IMR-90 (cell line): ENCODE data around the gene CA7. TPM values are rescaled to one million over a fixed set of nuclear protein-coding genes. Genes with fewer than 3 reads are reported as not detected.

Experiments used
- ATAC-seq: fragments of 200-7000 bp; cut with Tn5 transposase; 2 replicates; pipeline ENCODE4 v1.9.1; 2020; ENCODE audit warnings: low read depth, mild to moderate bottlenecking, moderate library complexity
- BruUV-seq: library from RNA; stranded (reverse); fragments of 400-500 nt; replicated peaks from 2 replicates; lab custom pipeline; 2021; lab: Mats Ljungman, UMichigan
- CTCF ChIA-PET: fragments of 300-600 bp; formaldehyde crosslinking; extraction: SDS; loops from one replicate; lab custom pipeline; 2021; ENCODE audit warnings: antibody characterized with exemption; lab: Yijun Ruan, JAX
- POLR2A ChIA-PET: fragments of 300-600 bp; sonication (Branson Sonifier 250); formaldehyde crosslinking; loops from one replicate; lab custom pipeline; 2022; ENCODE audit warnings: antibody characterized with exemption; ENCODE audit not compliant: unreplicated experiment; lab: Charles Lee
- DNase-seq: peaks from one replicate; pipeline ENCODE4 v3.0.0; 2013
- H2AFZ ChIP-seq: replicated peaks from 2 replicates; pipeline ENCODE3; 2013; ENCODE audit warnings: low read length, mild to moderate bottlenecking; ENCODE audit not compliant: poor library complexity
- H2AK5ac ChIP-seq: 2 replicates; pipeline ENCODE4 v1.6.1; 2013; ENCODE audit warnings: low read depth, low read length, inconsistent platforms
- H2AK9ac ChIP-seq: replicated peaks from 2 replicates; pipeline ENCODE3; 2013; ENCODE audit warnings: mild to moderate bottlenecking, low read depth, low read length, moderate library complexity; ENCODE audit not compliant: poor library complexity
- H2BK120ac ChIP-seq: 2 replicates; pipeline ENCODE4 v1.6.1; 2013; ENCODE audit warnings: low read depth, low read length, inconsistent platforms
- H2BK15ac ChIP-seq: 3 replicates; pipeline ENCODE4 v1.6.1; 2013; ENCODE audit warnings: low read depth, low read length, inconsistent platforms
- H2BK20ac ChIP-seq: 2 replicates; pipeline ENCODE4 v1.6.1; 2013; ENCODE audit warnings: low read depth, mild to moderate bottlenecking, inconsistent platforms, low read length, moderate library complexity
- H2BK5ac ChIP-seq: 2 replicates; pipeline ENCODE4 v1.6.1; 2013; ENCODE audit warnings: mild to moderate bottlenecking, low read depth, low read length, inconsistent platforms; ENCODE audit not compliant: poor library complexity, severe bottlenecking
- H3K14ac ChIP-seq: replicated peaks from 2 replicates; pipeline ENCODE4 v1.6.1; 2013; ENCODE audit warnings: low read depth, low read length, inconsistent platforms
- H3K18ac ChIP-seq: 2 replicates; pipeline ENCODE4 v1.6.1; 2013; ENCODE audit warnings: low read depth, low read length, control low read depth
- H3K23ac ChIP-seq: 2 replicates; pipeline ENCODE4 v1.6.1; 2013; ENCODE audit warnings: low read depth, low read length, inconsistent platforms
- H3K27ac ChIP-seq: 2 replicates; pipeline ENCODE4 v1.5.1; 2013; ENCODE audit warnings: mild to moderate bottlenecking, control low read depth, low read length; ENCODE audit not compliant: insufficient read depth
- H3K27me3 ChIP-seq: 2 replicates; pipeline ENCODE4 v1.6.1; 2013; ENCODE audit warnings: low read length; ENCODE audit not compliant: control insufficient read depth, insufficient read depth
- H3K36me3 ChIP-seq: 2 replicates; pipeline ENCODE4 v1.6.1; 2013; ENCODE audit warnings: low read length, mixed read lengths; ENCODE audit not compliant: control insufficient read depth, insufficient read depth
- H3K4ac ChIP-seq: 2 replicates; pipeline ENCODE4 v1.6.1; 2013; ENCODE audit warnings: low read depth, low read length, inconsistent platforms
- H3K4me1 ChIP-seq: 2 replicates; pipeline ENCODE4 v1.6.1; 2013; ENCODE audit warnings: low read length, mixed read lengths; ENCODE audit not compliant: control insufficient read depth, insufficient read depth
- H3K4me2 ChIP-seq: 2 replicates; pipeline ENCODE4 v1.6.1; 2013; ENCODE audit warnings: low read depth, mild to moderate bottlenecking, control low read depth, low read length, moderate library complexity
- H3K4me3 ChIP-seq: 2 replicates; pipeline ENCODE4 v1.5.1; 2013; ENCODE audit warnings: low read depth, mild to moderate bottlenecking, control low read depth, low read length, moderate library complexity; ENCODE audit not compliant: insufficient read depth
- H3K56ac ChIP-seq: 2 replicates; pipeline ENCODE4 v1.6.1; 2013; ENCODE audit warnings: low read length, inconsistent platforms; ENCODE audit not compliant: insufficient read depth; ENCODE audit errors: extremely low read depth
- H3K79me1 ChIP-seq, 2 experiments: 2 replicates each; pipeline ENCODE4 v1.6.1; 2013; ENCODE audit warnings: low read length in 2 of 2, inconsistent platforms in 1 of 2, low read depth in 1 of 2
- H3K9ac ChIP-seq: 2 replicates; pipeline ENCODE4 v1.6.1; 2013; ENCODE audit warnings: low read depth, low read length, control low read depth
- H3K9me1 ChIP-seq: 2 replicates; pipeline ENCODE4 v1.6.1; 2013; ENCODE audit warnings: low read length, inconsistent platforms; ENCODE audit not compliant: insufficient read depth
- H3K9me3 ChIP-seq: 2 replicates; pipeline ENCODE4 v1.6.1; 2013; ENCODE audit warnings: low read length; ENCODE audit not compliant: control insufficient read depth, insufficient read depth
- H4K20me1 ChIP-seq: 2 replicates; pipeline ENCODE4 v1.6.1; 2013; ENCODE audit warnings: low read length, inconsistent platforms; ENCODE audit not compliant: insufficient read depth
- H4K5ac ChIP-seq: 2 replicates; pipeline ENCODE4 v1.6.1; 2013; ENCODE audit warnings: mild to moderate bottlenecking, low read depth, low read length, control low read depth
- H4K8ac ChIP-seq, 2 experiments: 2 replicates each; pipeline ENCODE4 v1.6.1; 2013; ENCODE audit warnings: low read depth in 2 of 2, low read length in 2 of 2, control low read depth in 1 of 2, inconsistent platforms in 1 of 2
- H4K91ac ChIP-seq: 2 replicates; pipeline ENCODE4 v1.6.1; 2013; ENCODE audit warnings: low read depth, low read length, inconsistent platforms; ENCODE audit not compliant: insufficient read depth
- BHLHE40 ChIP-seq: fragments of 150-350 bp; IDR thresholded peaks from 2 replicates; pipeline ENCODE4 v1.6.1; 2016; ENCODE audit warnings: mild to moderate bottlenecking, low read depth, low read length
- CEBPB ChIP-seq: IDR thresholded peaks from 2 replicates; pipeline ENCODE4 v1.6.1; 2012; ENCODE audit warnings: low read depth, low read length, improper control_type of control experiment
- CHD1 ChIP-seq: IDR thresholded peaks from 2 replicates; pipeline ENCODE4 v1.6.1; 2012; ENCODE audit warnings: low read depth, low read length, improper control_type of control experiment
- FOS ChIP-seq: fragments of 150-350 bp; IDR thresholded peaks from 2 replicates; pipeline ENCODE4 v1.6.1; 2016; ENCODE audit warnings: low read depth, low read length
- MAFK ChIP-seq: IDR thresholded peaks from 2 replicates; pipeline ENCODE4 v1.6.1; 2012; ENCODE audit warnings: low read depth, low read length, improper control_type of control experiment
- MAZ ChIP-seq: IDR thresholded peaks from 2 replicates; pipeline ENCODE4 v1.6.1; 2012; ENCODE audit warnings: low read depth, mild to moderate bottlenecking, low read length, improper control_type of control experiment, moderate library complexity, borderline replicate concordance
- MXI1 ChIP-seq: IDR thresholded peaks from 2 replicates; pipeline ENCODE4 v1.6.1; 2012; ENCODE audit warnings: low read depth, mild to moderate bottlenecking, low read length, moderate library complexity, borderline replicate concordance
- NFE2L2 ChIP-seq: fragments of 150-350 bp; IDR thresholded peaks from 2 replicates; pipeline ENCODE4 v1.6.1; 2016; ENCODE audit warnings: low read depth, mild to moderate bottlenecking, low read length
- POLR2A ChIP-seq: IDR thresholded peaks from 2 replicates; pipeline ENCODE4 v1.6.1; 2012; ENCODE audit warnings: mild to moderate bottlenecking, low read depth, low read length
- RAD21 ChIP-seq: IDR thresholded peaks from 2 replicates; pipeline ENCODE4 v1.6.1; 2012; ENCODE audit warnings: low read length, improper control_type of control experiment
- RCOR1 ChIP-seq: IDR thresholded peaks from 2 replicates; pipeline ENCODE4 v1.6.1; 2012; ENCODE audit warnings: mild to moderate bottlenecking, low read length, improper control_type of control experiment; ENCODE audit not compliant: insufficient replicate concordance
- RFX5 ChIP-seq: IDR thresholded peaks from 2 replicates; pipeline ENCODE4 v1.8.0; 2012; ENCODE audit warnings: low read depth, mild to moderate bottlenecking, low read length, moderate library complexity
- SMC3 ChIP-seq: fragments of 150-350 bp; IDR thresholded peaks from 2 replicates; pipeline ENCODE4 v1.6.1; 2016; ENCODE audit warnings: low read depth, mild to moderate bottlenecking, antibody characterized with exemption, low read length, moderate library complexity
- WGBS, 2 experiments: methylation state at CpG; one replicate each; pipeline versions ENCODE4 v1.1.5 to v1.1.7; 2013; ENCODE audit warnings: missing lambda C conversion rate in 2 of 2; ENCODE audit not compliant: insufficient read length in 1 of 2; ENCODE audit errors: extremely low coverage in 2 of 2; 5-methylcytosine and 5-hydroxymethylcytosine counted together
- dilution Hi-C: fragments of 300-500 bp; cut with HindIII; formaldehyde crosslinking; loops from one replicate; pipeline ENCODE4 v1.14.3; 2018; ENCODE audit warnings: low sequenced_read_pairs; ENCODE audit not compliant: unreplicated experiment
- in situ Hi-C: fragments of 300-500 bp; cut with MboI; formaldehyde crosslinking; loops from 3 replicates; pipeline ENCODE4 v1.14.3; 2019; ENCODE audit warnings: low sequenced_read_pairs, inconsistent platforms, mixed read lengths
- intact Hi-C: fragments of 100-400 bp; cut with micrococcal nuclease; formaldehyde crosslinking; loops from 2 replicates; pipeline ENCODE4 v1.10.0; 2022
- polyA plus RNA-seq, 3 experiments: library from polyadenylated mRNA; depleted of rRNA; stranded (reverse); fragments of >200 nt; gene quantifications; 2 replicates each; pipeline ENCODE4 v1.2.3, GENCODE V29; 2012; ENCODE audit warnings: low replicate concordance in 1 of 3
- total RNA-seq: library from RNA; depleted of rRNA; stranded (reverse); fragments of >200 nt; gene quantifications from 2 replicates; pipeline ENCODE4 v1.2.3, GENCODE V29; 2012
- TF ChIP-seq, protein P1 (sequence below): fragments of 150-350 bp; IDR thresholded peaks from 2 replicates; pipeline ENCODE4 v1.6.1; 2017; ENCODE audit warnings: mild to moderate bottlenecking, antibody characterized with exemption, low read length, low read depth
- TF ChIP-seq, protein P2 (sequence below): fragments of 150-350 bp; IDR thresholded peaks from 2 replicates; pipeline ENCODE4 v1.6.1; 2016; ENCODE audit warnings: low read depth, mild to moderate bottlenecking, low read length, moderate library complexity, borderline replicate concordance
- TF ChIP-seq, protein P3 (sequence below): conservative IDR thresholded peaks from 2 replicates; pipeline ENCODE4 v1.5.1; 2012; ENCODE audit warnings: mild to moderate bottlenecking, low read depth, low read length, improper control_type of control experiment

CA7 gene
- total and polyA plus RNA-seq, 2 of the 4 experiments (the other 2 are of a cell fraction) = not detected

DNA sequence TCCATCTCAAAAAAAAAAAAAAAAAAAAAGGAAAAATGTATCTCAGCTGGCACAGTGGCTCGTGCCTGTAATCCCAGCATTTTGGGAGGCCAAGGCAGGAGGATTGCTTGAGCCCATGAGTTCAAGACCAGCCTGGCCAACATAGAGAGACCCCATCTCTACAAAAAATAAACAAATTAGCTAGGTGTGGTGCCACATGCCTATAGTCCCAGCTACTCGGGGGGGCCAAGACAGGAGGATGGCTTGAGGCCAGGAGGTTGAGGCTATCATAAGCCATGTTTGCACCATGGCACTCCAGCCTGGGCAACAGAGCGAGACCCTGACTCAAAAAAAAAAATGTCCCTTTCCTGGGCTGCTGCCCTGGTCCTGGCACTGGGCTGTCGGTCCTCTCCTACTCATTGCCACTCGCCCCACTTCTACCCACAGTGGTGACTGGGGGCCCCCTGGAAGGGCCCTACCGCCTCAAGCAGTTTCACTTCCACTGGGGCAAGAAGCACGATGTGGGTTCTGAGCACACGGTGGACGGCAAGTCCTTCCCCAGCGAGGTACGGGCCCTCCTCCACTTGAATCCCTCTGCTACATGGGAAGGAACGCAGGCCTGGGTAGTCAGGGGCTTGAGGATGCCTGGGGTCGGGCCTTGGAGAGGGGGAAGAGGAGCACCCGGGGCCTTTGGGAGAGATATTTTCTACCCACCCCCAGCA, 6.1 kb downstream of the CA7 start:
- in situ Hi-C loops (no loop called here), dilution Hi-C loops (no loop called here), intact Hi-C loops (no loop called here)
- ChIA-PET POLR2A (no interaction called here), CTCF (interaction anchor here (0.8 to 1.4 kb wide), 4 partner anchors 18 to 20 kb away, joined by 3 to 5 read pairs (median 4); partner anchors contain the start of gene NAE1)
- H3K14ac ChIP-seq = no peak overlapping the region
- no peak overlapping the region for H3K56ac ChIP-seq
- no peak overlapping the region for H3K27ac ChIP-seq
- no peak overlapping the region for H2AFZ ChIP-seq
- no peak overlapping the region for H2BK5ac ChIP-seq
- no peak overlapping the region for H4K5ac ChIP-seq
- no TSS peak for BruUV-seq
- no peaks in the 10 kb centered on the region for H3K79me1 ChIP-seq
- no peak overlapping the region for H3K23ac ChIP-seq
- no peaks in the 10 kb centered on the region for H3K4me1 ChIP-seq
- H2BK15ac ChIP-seq = no peak overlapping the region
- H4K20me1 ChIP-seq = no peaks in the 10 kb centered on the region
- no peaks in the 10 kb centered on the region for H3K9me1 ChIP-seq
- H2AK9ac ChIP-seq = no peak overlapping the region
- no peak overlapping the region for H3K4ac ChIP-seq
- peaks cover 62% of the 10 kb centered on the region for H3K27me3 ChIP-seq
- no peak overlapping the region for H2AK5ac ChIP-seq
- WGBS, 2 experiments = 60% methylated on average over 1 of the region's 14 CpGs; no CpG with 5 or more reads in 1 of the 2 experiments
- no peak overlapping the region for H2BK20ac ChIP-seq
- H3K4me3 ChIP-seq = no peak overlapping the region
- H3K9me3 ChIP-seq = no peaks in the 10 kb centered on the region
- ATAC-seq = no peak
- no peak overlapping the region for H4K91ac ChIP-seq
- H2BK120ac ChIP-seq = no peak overlapping the region
- H3K9ac ChIP-seq = no peak overlapping the region
- no peak for TF ChIP-seq BHLHE40
- TF ChIP-seq, protein P1, sequence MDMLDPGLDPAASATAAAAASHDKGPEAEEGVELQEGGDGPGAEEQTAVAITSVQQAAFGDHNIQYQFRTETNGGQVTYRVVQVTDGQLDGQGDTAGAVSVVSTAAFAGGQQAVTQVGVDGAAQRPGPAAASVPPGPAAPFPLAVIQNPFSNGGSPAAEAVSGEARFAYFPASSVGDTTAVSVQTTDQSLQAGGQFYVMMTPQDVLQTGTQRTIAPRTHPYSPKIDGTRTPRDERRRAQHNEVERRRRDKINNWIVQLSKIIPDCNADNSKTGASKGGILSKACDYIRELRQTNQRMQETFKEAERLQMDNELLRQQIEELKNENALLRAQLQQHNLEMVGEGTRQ = no peak
- no peak for TF ChIP-seq CEBPB
- TF ChIP-seq CHD1 = no peak
- TF ChIP-seq RAD21 = no peak
- no peak for TF ChIP-seq MXI1
- TF ChIP-seq, protein P2, sequence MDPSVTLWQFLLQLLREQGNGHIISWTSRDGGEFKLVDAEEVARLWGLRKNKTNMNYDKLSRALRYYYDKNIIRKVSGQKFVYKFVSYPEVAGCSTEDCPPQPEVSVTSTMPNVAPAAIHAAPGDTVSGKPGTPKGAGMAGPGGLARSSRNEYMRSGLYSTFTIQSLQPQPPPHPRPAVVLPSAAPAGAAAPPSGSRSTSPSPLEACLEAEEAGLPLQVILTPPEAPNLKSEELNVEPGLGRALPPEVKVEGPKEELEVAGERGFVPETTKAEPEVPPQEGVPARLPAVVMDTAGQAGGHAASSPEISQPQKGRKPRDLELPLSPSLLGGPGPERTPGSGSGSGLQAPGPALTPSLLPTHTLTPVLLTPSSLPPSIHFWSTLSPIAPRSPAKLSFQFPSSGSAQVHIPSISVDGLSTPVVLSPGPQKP = no peak
- no peak for TF ChIP-seq MAFK
- TF ChIP-seq RFX5 = no peak
- TF ChIP-seq, protein P3, sequence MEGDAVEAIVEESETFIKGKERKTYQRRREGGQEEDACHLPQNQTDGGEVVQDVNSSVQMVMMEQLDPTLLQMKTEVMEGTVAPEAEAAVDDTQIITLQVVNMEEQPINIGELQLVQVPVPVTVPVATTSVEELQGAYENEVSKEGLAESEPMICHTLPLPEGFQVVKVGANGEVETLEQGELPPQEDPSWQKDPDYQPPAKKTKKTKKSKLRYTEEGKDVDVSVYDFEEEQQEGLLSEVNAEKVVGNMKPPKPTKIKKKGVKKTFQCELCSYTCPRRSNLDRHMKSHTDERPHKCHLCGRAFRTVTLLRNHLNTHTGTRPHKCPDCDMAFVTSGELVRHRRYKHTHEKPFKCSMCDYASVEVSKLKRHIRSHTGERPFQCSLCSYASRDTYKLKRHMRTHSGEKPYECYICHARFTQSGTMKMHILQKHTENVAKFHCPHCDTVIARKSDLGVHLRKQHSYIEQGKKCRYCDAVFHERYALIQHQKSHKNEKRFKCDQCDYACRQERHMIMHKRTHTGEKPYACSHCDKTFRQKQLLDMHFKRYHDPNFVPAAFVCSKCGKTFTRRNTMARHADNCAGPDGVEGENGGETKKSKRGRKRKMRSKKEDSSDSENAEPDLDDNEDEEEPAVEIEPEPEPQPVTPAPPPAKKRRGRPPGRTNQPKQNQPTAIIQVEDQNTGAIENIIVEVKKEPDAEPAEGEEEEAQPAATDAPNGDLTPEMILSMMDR = no peak
- no peak for TF ChIP-seq SMC3
- no peak for TF ChIP-seq POLR2A
- TF ChIP-seq FOS = no peak
- no peak for TF ChIP-seq NFE2L2
- TF ChIP-seq MAZ = no peak
- TF ChIP-seq RCOR1 = no peak
- no peak for DNase-seq
- H3K36me3 ChIP-seq = no peaks in the 10 kb centered on the region
- no peak overlapping the region for H4K8ac ChIP-seq
- H3K4me2 ChIP-seq = no peak overlapping the region
- H3K18ac ChIP-seq = no peak overlapping the region
